ENCODE data around the gene SERP2.

- TF ChIP-seq CTCF (IDR thresholded peaks at IDR 0.05) (no peak), POLR2A (IDR thresholded peaks at IDR 0.05) (no peak)
These were observed 42.7 kb downstream of the SERP2 start for GRCh38 chr13:44416301-44416700.
